ENCODE results near the gene PI3. TPM values are rescaled to one million over a fixed set of nuclear protein-coding genes. Genes with fewer than 3 reads are reported as not detected.
A peak's percentile ranks its signal among the peaks of the same experiment; 100 is the strongest.

PI3 gene
- total RNA-seq, 1 experiment from 2014 or later = 2.8 TPM

DNA sequence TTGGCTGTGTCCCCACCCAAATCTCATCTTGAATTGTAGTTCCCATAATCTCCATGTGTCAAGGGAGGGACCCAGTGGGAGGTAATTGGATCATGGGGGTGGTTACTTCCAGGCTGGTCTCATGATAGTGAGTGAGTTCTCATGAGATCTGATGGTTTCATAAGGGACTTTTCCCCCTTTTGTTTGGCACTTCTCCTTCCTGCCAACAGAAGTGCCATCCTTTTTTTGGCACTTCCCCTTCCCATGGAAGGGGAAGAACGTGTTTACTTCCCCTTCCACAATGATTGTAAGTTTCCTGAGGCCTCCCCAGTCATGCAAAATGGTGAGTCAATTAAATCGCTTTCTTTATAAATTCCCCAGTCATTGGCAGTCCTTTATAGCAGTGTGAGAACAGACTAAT, 18.0 kb upstream of the PI3 start:
- DNase-seq (ENCODE audit: unreplicated experiment) = no peak
- POLR2A ChIA-PET = interaction anchor here (1.9 kb wide), 1 partner anchor 29 kb away, joined by 6 read pairs; no protein-coding TSS in a partner anchor
- no peak overlapping the region for H3K4me3 Mint-ChIP-seq (ENCODE audit: unreplicated experiment)
- intact Hi-C loops (cut with micrococcal nuclease) = no loop called here
- no TSS peak for BruUV-seq (replicated peaks)
- no peaks in the 10 kb centered on the region for H3K27me3 Mint-ChIP-seq (ENCODE audit: insufficient read depth, unreplicated experiment)
- H3K27ac Mint-ChIP-seq (ENCODE audit: low read depth, unreplicated experiment) = no peak overlapping the region
- no peaks in the 10 kb centered on the region for H3K9me3 Mint-ChIP-seq (ENCODE audit: unreplicated experiment)
- TF ChIP-seq, protein P1, sequence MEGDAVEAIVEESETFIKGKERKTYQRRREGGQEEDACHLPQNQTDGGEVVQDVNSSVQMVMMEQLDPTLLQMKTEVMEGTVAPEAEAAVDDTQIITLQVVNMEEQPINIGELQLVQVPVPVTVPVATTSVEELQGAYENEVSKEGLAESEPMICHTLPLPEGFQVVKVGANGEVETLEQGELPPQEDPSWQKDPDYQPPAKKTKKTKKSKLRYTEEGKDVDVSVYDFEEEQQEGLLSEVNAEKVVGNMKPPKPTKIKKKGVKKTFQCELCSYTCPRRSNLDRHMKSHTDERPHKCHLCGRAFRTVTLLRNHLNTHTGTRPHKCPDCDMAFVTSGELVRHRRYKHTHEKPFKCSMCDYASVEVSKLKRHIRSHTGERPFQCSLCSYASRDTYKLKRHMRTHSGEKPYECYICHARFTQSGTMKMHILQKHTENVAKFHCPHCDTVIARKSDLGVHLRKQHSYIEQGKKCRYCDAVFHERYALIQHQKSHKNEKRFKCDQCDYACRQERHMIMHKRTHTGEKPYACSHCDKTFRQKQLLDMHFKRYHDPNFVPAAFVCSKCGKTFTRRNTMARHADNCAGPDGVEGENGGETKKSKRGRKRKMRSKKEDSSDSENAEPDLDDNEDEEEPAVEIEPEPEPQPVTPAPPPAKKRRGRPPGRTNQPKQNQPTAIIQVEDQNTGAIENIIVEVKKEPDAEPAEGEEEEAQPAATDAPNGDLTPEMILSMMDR (IDR thresholded peaks at IDR 0.05; ENCODE audit: unreplicated experiment) = no peak
- peaks cover 11% of the 10 kb centered on the region for H3K4me1 Mint-ChIP-seq (ENCODE audit: insufficient read depth, unreplicated experiment)
- CTCF ChIA-PET = interaction anchor here (0.6 to 1.6 kb wide), 4 partner anchors 17 to 155 kb away, joined by 3 to 13 read pairs (median 3); no protein-coding TSS in a partner anchor
- H3K36me3 Mint-ChIP-seq (ENCODE audit: insufficient read depth, unreplicated experiment) = no peaks in the 10 kb centered on the region

DNA sequence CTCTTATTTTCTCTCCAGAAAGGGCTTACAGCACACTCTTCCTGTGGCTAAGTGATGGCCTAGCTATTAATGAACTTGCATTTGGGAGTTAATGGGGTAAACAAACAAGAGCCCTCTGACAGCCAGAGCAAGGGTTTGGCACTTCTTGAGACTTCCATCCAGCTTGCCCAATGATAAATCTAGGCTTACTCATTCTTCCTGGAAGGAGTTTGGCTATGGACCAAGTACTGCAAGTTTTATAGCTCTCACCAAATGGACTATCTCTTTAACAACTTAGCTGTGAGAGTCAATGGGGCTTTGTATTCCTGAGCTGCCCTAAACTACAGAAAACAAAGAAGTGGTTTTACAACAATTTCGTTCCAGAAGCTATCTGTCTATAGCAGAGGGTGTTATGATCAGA, 16.7 kb upstream of the PI3 start:
- peak; percentile 95 for DNase-seq (ENCODE audit: unreplicated experiment)
- Mint-ChIP-seq H3K36me3 (ENCODE audit: insufficient read depth, unreplicated experiment) (no peaks in the 10 kb centered on the region), H3K9me3 (ENCODE audit: unreplicated experiment) (peaks cover 8% of the 10 kb centered on the region), H3K4me3 (ENCODE audit: unreplicated experiment) (no peak overlapping the region), H3K27me3 (ENCODE audit: insufficient read depth, unreplicated experiment) (no peaks in the 10 kb centered on the region), H3K4me1 (ENCODE audit: insufficient read depth, unreplicated experiment) (peaks cover 11% of the 10 kb centered on the region), H3K27ac (ENCODE audit: low read depth, unreplicated experiment) (peak overlapping the region; percentile 47)
- TF ChIP-seq, protein P1 (IDR thresholded peaks at IDR 0.05; ENCODE audit: unreplicated experiment) = no peak
- POLR2A ChIA-PET = interaction anchor here (0.7 to 1.9 kb wide), 8 partner anchors 13 to 205 kb away, joined by 3 to 13 read pairs (median 5); partner anchors contain the start of genes PI3, SLPI and SYS1
- CTCF ChIA-PET = interaction anchor here (0.7 to 1.6 kb wide), 11 partner anchors 19 to 328 kb away, joined by 3 to 13 read pairs (median 4); no protein-coding TSS in a partner anchor
- BruUV-seq (replicated peaks) = no TSS peak
- intact Hi-C loops (cut with micrococcal nuclease) = no loop called here

DNA sequence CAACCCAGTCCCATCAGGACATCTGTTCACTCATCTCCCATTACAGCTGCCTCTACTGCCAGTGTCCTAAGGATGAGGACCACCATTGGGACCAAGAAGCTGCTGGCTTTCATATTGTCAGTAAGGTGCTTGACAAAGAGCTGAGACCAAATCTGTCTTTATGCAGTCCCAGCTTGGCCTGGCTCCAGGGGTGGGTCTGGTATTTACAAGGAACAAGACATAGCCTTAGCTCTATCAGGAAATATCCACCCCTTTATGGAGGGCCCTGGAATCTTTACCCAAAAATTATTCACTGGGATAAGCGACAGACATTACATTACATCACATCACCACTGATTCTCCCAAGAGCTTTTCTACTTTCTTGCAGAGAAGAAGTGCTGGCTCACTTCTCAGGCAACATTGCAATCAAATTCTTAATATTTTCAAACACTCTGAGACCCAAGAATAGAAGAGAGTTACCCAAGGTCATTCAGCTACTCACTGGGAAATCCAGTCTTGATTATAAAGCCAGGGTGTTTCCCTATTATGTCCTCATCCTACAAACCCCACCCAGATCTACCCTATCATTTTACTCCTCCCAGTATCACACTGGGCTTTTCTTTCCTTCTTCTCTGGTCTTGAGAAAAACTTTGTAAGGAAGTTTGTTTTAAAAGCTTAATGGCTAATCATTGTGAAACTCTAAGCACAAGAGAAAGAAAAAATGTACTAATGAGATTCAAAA, 11.5 kb upstream of the PI3 start:
- BruUV-seq (replicated peaks) = no TSS peak
- Mint-ChIP-seq H3K27me3 (ENCODE audit: insufficient read depth, unreplicated experiment) (peaks cover 45% of the 10 kb centered on the region), H3K4me3 (ENCODE audit: unreplicated experiment) (no peak overlapping the region), H3K4me1 (ENCODE audit: insufficient read depth, unreplicated experiment) (peaks cover 4% of the 10 kb centered on the region), H3K27ac (ENCODE audit: low read depth, unreplicated experiment) (no peak overlapping the region), H3K9me3 (ENCODE audit: unreplicated experiment) (peaks cover 8% of the 10 kb centered on the region), H3K36me3 (ENCODE audit: insufficient read depth, unreplicated experiment) (no peaks in the 10 kb centered on the region)
- DNase-seq (ENCODE audit: unreplicated experiment) = no peak
- POLR2A ChIA-PET = interaction anchor here (0.8 to 1.4 kb wide), 3 partner anchors 10 to 127 kb away, joined by 3 to 4 read pairs (median 4); no protein-coding TSS in a partner anchor
- TF ChIP-seq, protein P1 (IDR thresholded peaks at IDR 0.05; ENCODE audit: unreplicated experiment) = no peak
- CTCF ChIA-PET = interaction anchor here (0.5 to 4.2 kb wide), 9 partner anchors 13 to 465 kb away, joined by 3 to 22 read pairs (median 4); no protein-coding TSS in a partner anchor
- intact Hi-C loops (cut with micrococcal nuclease) = no loop called here

DNA sequence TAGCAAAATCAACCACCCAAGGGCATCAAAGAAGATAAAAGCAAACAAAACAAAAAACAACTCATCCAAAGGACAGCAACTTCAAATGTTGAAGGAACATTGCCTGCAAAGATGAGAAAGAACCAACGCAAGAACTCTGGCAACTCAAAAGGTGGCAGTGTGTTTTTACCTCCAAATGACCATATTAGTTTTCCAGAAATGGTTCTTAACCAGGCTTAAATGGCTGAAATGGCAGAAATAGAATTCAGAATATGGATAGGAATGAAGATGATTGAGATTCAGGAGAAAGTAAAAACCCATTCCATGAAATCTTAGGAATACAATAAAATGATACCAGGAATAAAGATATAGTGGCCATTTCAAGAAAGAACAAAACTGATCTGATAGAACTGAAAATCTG, 9.8 kb upstream of the PI3 start:
- H3K36me3 Mint-ChIP-seq (ENCODE audit: insufficient read depth, unreplicated experiment) = no peaks in the 10 kb centered on the region
- no peak overlapping the region for H3K4me3 Mint-ChIP-seq (ENCODE audit: unreplicated experiment)
- peaks cover 45% of the 10 kb centered on the region for H3K27me3 Mint-ChIP-seq (ENCODE audit: insufficient read depth, unreplicated experiment)
- CTCF ChIA-PET = interaction anchor here (0.7 to 4.2 kb wide), 2 partner anchors 96 to 126 kb away, joined by 3 to 22 read pairs; no protein-coding TSS in a partner anchor
- no TSS peak for BruUV-seq (replicated peaks)
- TF ChIP-seq, protein P1 (IDR thresholded peaks at IDR 0.05; ENCODE audit: unreplicated experiment) = no peak
- no peaks in the 10 kb centered on the region for H3K4me1 Mint-ChIP-seq (ENCODE audit: insufficient read depth, unreplicated experiment)
- intact Hi-C loops (cut with micrococcal nuclease) = no loop called here
- peaks cover 8% of the 10 kb centered on the region for H3K9me3 Mint-ChIP-seq (ENCODE audit: unreplicated experiment)
- DNase-seq (ENCODE audit: unreplicated experiment) = no peak
- H3K27ac Mint-ChIP-seq (ENCODE audit: low read depth, unreplicated experiment) = no peak overlapping the region
- POLR2A ChIA-PET = no interaction called here

Data from MCF 10A (cell line).